SK-N-SH (cell line): ENCODE data around the gene PPP1R1C. TPM values are rescaled to one million over a fixed set of nuclear protein-coding genes. Genes with fewer than 3 reads are reported as not detected.

Source experiments
- CTCF ChIA-PET: fragments of 300-600, 350-600 bp; formaldehyde crosslinking; extraction: SDS; loops from one replicate; lab custom pipeline; 2021; lab: Yijun Ruan, JAX
- POLR2A ChIA-PET: fragments of 350-600 bp; sonication (Branson Sonifier 250); formaldehyde crosslinking; extraction: SDS; loops from one replicate; lab custom pipeline; 2020; ENCODE audit warnings: antibody characterized with exemption, inconsistent platforms; lab: Yijun Ruan, JAX
- DNase-seq: peaks from one replicate; pipeline ENCODE4 v3.0.0; 2012
- H2AFZ ChIP-seq: fragments of 200-600 bp; sonication (generic); 2 replicates; pipeline ENCODE4 v1.8.1; 2016; ENCODE audit warnings: antibody characterized with exemption, mild to moderate bottlenecking, low read depth
- H3F3A ChIP-seq: fragments of 200-600 bp; sonication (generic); replicated peaks from 2 replicates; pipeline ENCODE3; 2016; ENCODE audit warnings: antibody characterized with exemption, mild to moderate bottlenecking; ENCODE audit not compliant: insufficient read depth
- H3K27ac ChIP-seq, 2 experiments: fragments of 200-500 bp in 1 of 2; fragments of 200-600 bp in 1 of 2; sonication (Bioruptor generic) in 1 of 2; sonication (generic), shearing (Covaris generic) in 1 of 2; 2 replicates each; pipeline versions ENCODE4 v1.5.1 to v1.6.1; 2014 to 2016; ENCODE audit warnings: low read depth in 2 of 2, inconsistent platforms in 1 of 2, low read length in 1 of 2, mild to moderate bottlenecking in 1 of 2, mixed read lengths in 1 of 2
- H3K27me3 ChIP-seq: fragments of 200-600 bp; sonication (generic), shearing (Covaris generic); 2 replicates; pipeline ENCODE4 v1.6.1; 2016; ENCODE audit warnings: mixed run types; ENCODE audit not compliant: insufficient read depth
- H3K36me3 ChIP-seq, 2 experiments: fragments of 200-500 bp in 1 of 2; fragments of 200-600 bp in 1 of 2; sonication (Bioruptor generic) in 1 of 2; sonication (generic) in 1 of 2; replicated peaks in 1 of 2; 2 replicates each; pipeline versions ENCODE3 to v1.5.1; 2014 to 2016; ENCODE audit warnings: low read length in 1 of 2, mild to moderate bottlenecking in 1 of 2; ENCODE audit not compliant: insufficient read depth in 2 of 2, control insufficient read depth in 1 of 2
- H3K4me1 ChIP-seq, 2 experiments: fragments of 200-500 bp in 1 of 2; fragments of 200-600 bp in 1 of 2; sonication (Bioruptor generic) in 1 of 2; sonication (generic), shearing (Covaris generic) in 1 of 2; 2 replicates each; pipeline versions ENCODE4 v1.5.1 to v1.6.1; 2014 to 2016; ENCODE audit warnings: low read depth in 1 of 2, low read length in 1 of 2, mixed run types in 1 of 2; ENCODE audit not compliant: insufficient read depth in 2 of 2, control insufficient read depth in 1 of 2
- H3K4me2 ChIP-seq: fragments of 200-600 bp; sonication (generic), shearing (Covaris generic); 2 replicates; pipeline ENCODE4 v1.6.1; 2017; ENCODE audit warnings: mixed run types
- H3K4me3 ChIP-seq, 2 experiments: fragments of 200-500 bp in 1 of 2; fragments of 200-600 bp in 1 of 2; sonication (Bioruptor generic) in 1 of 2; sonication (generic), shearing (Covaris generic) in 1 of 2; 2 replicates each; pipeline versions ENCODE4 v1.5.1 to v1.8.1; 2014 to 2016; ENCODE audit warnings: low read depth in 2 of 2, inconsistent platforms in 1 of 2, low read length in 1 of 2, mild to moderate bottlenecking in 1 of 2, mixed read lengths in 1 of 2, moderate library complexity in 1 of 2
- H3K79me2 ChIP-seq: fragments of 200-600 bp; sonication (generic); 2 replicates; pipeline ENCODE4 v1.8.1; 2017; ENCODE audit warnings: mild to moderate bottlenecking; ENCODE audit not compliant: insufficient read depth
- H3K9ac ChIP-seq: fragments of 200-600 bp; sonication (generic); 2 replicates; pipeline ENCODE4 v1.6.1; 2017; ENCODE audit warnings: mixed run types
- H3K9me2 ChIP-seq: fragments of 200-600 bp; sonication (generic); 2 replicates; pipeline ENCODE4 v1.6.1; 2017; ENCODE audit warnings: mixed run types
- H3K9me3 ChIP-seq: fragments of 200-600 bp; sonication (generic); 2 replicates; pipeline ENCODE4 v1.6.1; 2017; ENCODE audit warnings: mixed run types, mild to moderate bottlenecking, moderate library complexity
- H4K20me1 ChIP-seq: fragments of 200-600 bp; sonication (generic); 2 replicates; pipeline ENCODE4 v1.6.1; 2017; ENCODE audit warnings: mild to moderate bottlenecking, mixed run types; ENCODE audit not compliant: insufficient read depth
- ELF1 ChIP-seq: IDR thresholded peaks from 2 replicates; pipeline ENCODE4 v1.4.0; 2012
- EP300 ChIP-seq, 2 experiments: IDR thresholded peaks; 2 replicates each; pipeline versions ENCODE4 v1.4.0 to v1.6.1; 2012; ENCODE audit warnings: borderline replicate concordance in 1 of 2, low read depth in 1 of 2, low read length in 1 of 2
- EZH2phosphoT487 ChIP-seq: fragments of 200-600 bp; sonication (generic); IDR thresholded peaks from 2 replicates; pipeline ENCODE4 v1.6.1; 2017; ENCODE audit warnings: low read depth, mixed run types, mild to moderate bottlenecking, antibody characterized with exemption, moderate library complexity, borderline replicate concordance
- FOSL2 ChIP-seq: IDR thresholded peaks from 2 replicates; pipeline ENCODE4 v1.4.0; 2012; ENCODE audit warnings: low read depth, mild to moderate bottlenecking, moderate library complexity, borderline replicate concordance
- FOXJ3 ChIP-seq: sonication (generic); formaldehyde crosslinking; IDR thresholded peaks from 2 replicates; pipeline ENCODE4 v1.5.1; 2020; ENCODE audit warnings: mild to moderate bottlenecking, missing genetic modification reagents
- FOXM1 ChIP-seq: IDR thresholded peaks from 2 replicates; pipeline ENCODE4 v1.4.0; 2012; ENCODE audit warnings: low read depth, mild to moderate bottlenecking
- GABPA ChIP-seq: IDR thresholded peaks from 2 replicates; pipeline ENCODE4 v1.4.0; 2012; ENCODE audit warnings: low read depth, mild to moderate bottlenecking
- JUND ChIP-seq: IDR thresholded peaks from 2 replicates; pipeline ENCODE4 v1.4.0; 2012
- MXI1 ChIP-seq: IDR thresholded peaks from 2 replicates; pipeline ENCODE4 v1.6.1; 2012; ENCODE audit warnings: mild to moderate bottlenecking, low read depth, low read length, improper control_type of control experiment
- PBX3 ChIP-seq: IDR thresholded peaks from 2 replicates; pipeline ENCODE4; 2012
- POLR2AphosphoS5 ChIP-seq: IDR thresholded peaks from 2 replicates; pipeline ENCODE4 v1.6.1; 2012; ENCODE audit warnings: low read depth, low read length
- RCOR1 ChIP-seq: fragments of 150-350 bp; IDR thresholded peaks from 2 replicates; pipeline ENCODE4 v1.6.1; 2017; ENCODE audit warnings: antibody characterized with exemption, low read length
- RFX5 ChIP-seq: IDR thresholded peaks from 2 replicates; pipeline ENCODE4 v1.6.1; 2012; ENCODE audit warnings: mild to moderate bottlenecking, improper control_type of control experiment, low read length
- RXRA ChIP-seq: IDR thresholded peaks from 2 replicates; pipeline ENCODE4 v1.4.0; 2012; ENCODE audit warnings: low read depth, mild to moderate bottlenecking, borderline replicate concordance
- SIN3A ChIP-seq: IDR thresholded peaks from 2 replicates; pipeline ENCODE4 v1.6.1; 2012; ENCODE audit warnings: low read depth, mild to moderate bottlenecking, low read length, moderate library complexity, borderline replicate concordance
- SMC3 ChIP-seq: IDR thresholded peaks from 2 replicates; pipeline ENCODE4 v1.6.1; 2012; ENCODE audit warnings: low read depth, low read length, improper control_type of control experiment
- TAF1 ChIP-seq: IDR thresholded peaks from 2 replicates; pipeline ENCODE4 v1.6.1; 2012; ENCODE audit warnings: low read depth, mild to moderate bottlenecking, low read length, moderate library complexity, borderline replicate concordance
- TCF12 ChIP-seq: IDR thresholded peaks from 2 replicates; pipeline ENCODE4 v1.4.0; 2012
- TEAD4 ChIP-seq: IDR thresholded peaks from 2 replicates; pipeline ENCODE4 v1.4.0; 2012; ENCODE audit warnings: mild to moderate bottlenecking, borderline replicate concordance; ENCODE audit not compliant: insufficient read depth
- USF2 ChIP-seq: fragments of 150-350 bp; IDR thresholded peaks from 2 replicates; pipeline ENCODE4 v1.6.1; 2017; ENCODE audit warnings: antibody characterized with exemption, low read length, low read depth, borderline replicate concordance
- YY1 ChIP-seq: IDR thresholded peaks from 2 replicates; pipeline ENCODE4 v1.4.0; 2012; ENCODE audit warnings: low read depth, mild to moderate bottlenecking
- WGBS: methylation state at CpG from one replicate; pipeline ENCODE4 v1.1.6; 2017; ENCODE audit warnings: low lambda C conversion rate; 5-methylcytosine and 5-hydroxymethylcytosine counted together
- polyA plus RNA-seq, 3 experiments: library from polyadenylated mRNA; depleted of rRNA; stranded (reverse); fragments of >200 nt; gene quantifications; 2 replicates each; pipeline ENCODE4 v1.2.3, GENCODE V29; 2012
- TF ChIP-seq, protein P1 (sequence below): fragments of 200-600 bp; sonication (generic); IDR thresholded peaks from 2 replicates; pipeline ENCODE4 v1.6.1; 2017; ENCODE audit warnings: antibody characterized with exemption, mild to moderate bottlenecking, moderate library complexity

PPP1R1C gene
- polyA plus RNA-seq, 1 of the 3 experiments (the other 2 are of a cell fraction), result 0.41 TPM

DNA sequence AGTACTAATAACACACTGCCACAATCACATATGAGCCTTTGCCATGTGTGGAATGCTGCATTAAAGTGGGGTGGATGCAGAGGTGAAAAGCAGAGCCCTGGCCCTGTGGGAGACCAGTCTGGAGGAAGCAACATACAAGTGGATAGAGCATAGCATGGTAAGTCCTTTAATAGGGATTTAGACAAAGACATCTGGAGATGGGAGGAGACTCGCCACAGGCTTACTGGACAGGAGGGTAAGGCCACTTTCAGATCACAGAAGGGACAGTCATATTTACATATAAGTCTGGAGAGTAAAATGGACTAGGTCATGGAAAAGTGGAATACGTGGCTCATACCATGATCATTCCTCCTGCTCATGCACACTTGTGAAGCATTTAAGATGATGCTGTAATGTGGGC lies 84.3 kb downstream of the PPP1R1C start (continued):
- TF ChIP-seq SIN3A (no peak), GABPA (no peak), TAF1 (no peak), PBX3 (no peak)

DNA sequence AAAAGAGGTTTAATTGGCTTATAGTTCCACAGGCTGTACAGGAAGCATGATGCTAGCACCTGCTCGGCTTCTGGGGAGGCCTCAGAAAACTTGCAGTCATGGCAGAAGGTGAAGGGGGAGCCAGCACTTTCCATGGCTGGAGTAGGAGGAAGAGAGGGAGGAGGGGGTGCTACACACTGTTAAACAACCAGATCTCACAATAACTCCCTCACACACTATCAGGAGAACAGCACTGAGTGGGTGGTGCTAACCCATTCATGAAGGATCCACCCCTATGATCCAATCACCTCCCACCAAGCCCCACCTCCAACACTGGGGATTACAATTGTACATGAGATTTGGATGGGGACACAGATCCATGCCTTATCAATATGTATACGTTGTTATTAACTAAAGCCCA lies 85.1 kb downstream of the PPP1R1C start:
- CTCF ChIA-PET, result interaction anchor here (1.3 kb wide), 1 partner anchor 966 kb away, joined by 3 read pairs; no protein-coding TSS in a partner anchor
- H3K4me3 ChIP-seq, result no peak overlapping the region
- no peaks in the 10 kb centered on the region for H4K20me1 ChIP-seq
- no peak overlapping the region for H2AFZ ChIP-seq
- no peaks in the 10 kb centered on the region for H3K9me2 ChIP-seq
- H3K79me2 ChIP-seq, result no peaks in the 10 kb centered on the region
- no peak overlapping the region for H3K9ac ChIP-seq
- POLR2A ChIA-PET, result no interaction called here
- H3K9me3 ChIP-seq, result no peaks in the 10 kb centered on the region
- 90% methylated on average over 2 of the region's 2 CpGs for WGBS
- H3K4me2 ChIP-seq, result no peak overlapping the region
- no peaks in the 10 kb centered on the region for H3K36me3 ChIP-seq
- TF ChIP-seq TCF12, result no peak
- no peak for TF ChIP-seq SIN3A
- no peak for TF ChIP-seq JUND
- TF ChIP-seq FOXJ3 (CRISPR knock-in tag), result no peak
- no peak for TF ChIP-seq YY1
- no peak for TF ChIP-seq MXI1
- TF ChIP-seq TEAD4, result no peak
- no peak for TF ChIP-seq PBX3
- no peak for TF ChIP-seq SMC3
- no peak for TF ChIP-seq FOSL2
- TF ChIP-seq RXRA, result no peak
- TF ChIP-seq ELF1, result no peak
- no peak for TF ChIP-seq EZH2phosphoT487
- TF ChIP-seq RFX5, result no peak
- no peak for TF ChIP-seq POLR2AphosphoS5
- TF ChIP-seq FOXM1, result no peak
- no peak for TF ChIP-seq USF2
- TF ChIP-seq RCOR1, result no peak
- TF ChIP-seq, protein P1, sequence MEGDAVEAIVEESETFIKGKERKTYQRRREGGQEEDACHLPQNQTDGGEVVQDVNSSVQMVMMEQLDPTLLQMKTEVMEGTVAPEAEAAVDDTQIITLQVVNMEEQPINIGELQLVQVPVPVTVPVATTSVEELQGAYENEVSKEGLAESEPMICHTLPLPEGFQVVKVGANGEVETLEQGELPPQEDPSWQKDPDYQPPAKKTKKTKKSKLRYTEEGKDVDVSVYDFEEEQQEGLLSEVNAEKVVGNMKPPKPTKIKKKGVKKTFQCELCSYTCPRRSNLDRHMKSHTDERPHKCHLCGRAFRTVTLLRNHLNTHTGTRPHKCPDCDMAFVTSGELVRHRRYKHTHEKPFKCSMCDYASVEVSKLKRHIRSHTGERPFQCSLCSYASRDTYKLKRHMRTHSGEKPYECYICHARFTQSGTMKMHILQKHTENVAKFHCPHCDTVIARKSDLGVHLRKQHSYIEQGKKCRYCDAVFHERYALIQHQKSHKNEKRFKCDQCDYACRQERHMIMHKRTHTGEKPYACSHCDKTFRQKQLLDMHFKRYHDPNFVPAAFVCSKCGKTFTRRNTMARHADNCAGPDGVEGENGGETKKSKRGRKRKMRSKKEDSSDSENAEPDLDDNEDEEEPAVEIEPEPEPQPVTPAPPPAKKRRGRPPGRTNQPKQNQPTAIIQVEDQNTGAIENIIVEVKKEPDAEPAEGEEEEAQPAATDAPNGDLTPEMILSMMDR, result no peak
- TF ChIP-seq EP300 (IDR thresholded peaks at IDR 0.05; ENCODE audit: borderline replicate concordance in 1 of 2, low read depth in 1 of 2, low read length in 1 of 2), result no peak
- H3F3A ChIP-seq, result peaks cover 6% of the 10 kb centered on the region
- H3K4me1 ChIP-seq, result peaks cover 16 to 20% of the 10 kb centered on the region in 2 experiments
- no peaks in the 10 kb centered on the region for H3K27me3 ChIP-seq
- no peak overlapping the region for H3K27ac ChIP-seq
- DNase-seq, result no peak
